Left ventricle myocardium inferior (tissue), 1 donor: Measurements from ENCODE around the gene ALG9. TPM values are rescaled to one million over a fixed set of nuclear protein-coding genes. Genes with fewer than 3 reads are reported as not detected.

Experiments used
- DNase-seq: peaks from one replicate; pipeline ENCODE4 v3.0.0-alpha.2; 2020
- H3K27ac ChIP-seq: fragments of 200-600 bp; replicated peaks from 2 replicates; pipeline ENCODE4 v1.8.0; 2021
- H3K27me3 ChIP-seq: fragments of 200-600 bp; 2 replicates; pipeline ENCODE4 v1.8.0; 2021; ENCODE audit warnings: low read depth
- H3K36me3 ChIP-seq: fragments of 200-600 bp; 2 replicates; pipeline ENCODE4 v1.8.0; 2021
- H3K4me1 ChIP-seq: fragments of 200-600 bp; 2 replicates; pipeline ENCODE4 v1.8.0; 2021
- H3K4me3 ChIP-seq: fragments of 200-600 bp; 2 replicates; pipeline ENCODE4 v1.8.0; 2021; ENCODE audit warnings: mild to moderate bottlenecking, moderate library complexity
- H3K9me3 ChIP-seq: fragments of 200-600 bp; replicated peaks from 2 replicates; pipeline ENCODE4 v1.8.0; 2021
- intact Hi-C: fragments of 100-400 bp; cut with micrococcal nuclease; formaldehyde crosslinking; loops from one replicate; pipeline ENCODE4 v1.11.0; 2022
- total RNA-seq: library from RNA; stranded (reverse); fragmentation: NEBNext Ultra II Directional; extraction: Animal tissue kit (Norgen Biotek cat#: 25700); gene quantifications from one replicate; pipeline ENCODE4 v1.2.1, GENCODE V29; 2021
- TF ChIP-seq, protein P1 (sequence below): fragments of 200-600 bp; IDR thresholded peaks from 2 replicates; pipeline ENCODE4 v1.8.0; 2021; ENCODE audit warnings: antibody characterized with exemption, mild to moderate bottlenecking, borderline replicate concordance
- donor health status: DM: no; HTN: yes; CAD: no; lungs with severe emphysema.

The ALG9 gene
- total RNA-seq, 1 donor from 2014 or later: 14.4 TPM

DNA sequence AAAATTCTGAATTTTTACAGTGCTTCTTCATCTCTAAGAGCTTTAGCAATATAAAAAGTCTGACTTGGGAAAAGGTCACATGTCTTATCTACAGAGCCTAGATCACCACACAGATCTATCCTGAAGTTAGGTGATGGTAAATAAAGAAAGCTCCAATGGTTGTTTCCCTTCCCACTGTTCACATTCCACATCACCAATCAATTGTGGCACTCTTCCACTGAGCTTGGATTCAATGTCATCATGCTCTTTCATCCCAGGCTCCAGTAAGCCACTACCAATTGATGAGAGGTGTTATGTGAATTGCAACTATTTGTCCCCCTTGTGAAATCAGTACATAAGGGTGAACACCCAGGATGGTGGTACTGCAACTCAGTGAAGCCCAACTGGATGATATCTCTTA is 47.8 kb downstream of the ALG9 start:
- Histone ChIP-seq H3K27me3 (no peaks in the 10 kb centered on the region), H3K27ac (no peak overlapping the region), H3K4me3 (no peak overlapping the region), H3K36me3 (peaks cover 8% of the 10 kb centered on the region), H3K4me1 (peaks cover 19% of the 10 kb centered on the region), H3K9me3 (no peaks in the 10 kb centered on the region)
- DNase-seq: no peak
- TF ChIP-seq, protein P1, sequence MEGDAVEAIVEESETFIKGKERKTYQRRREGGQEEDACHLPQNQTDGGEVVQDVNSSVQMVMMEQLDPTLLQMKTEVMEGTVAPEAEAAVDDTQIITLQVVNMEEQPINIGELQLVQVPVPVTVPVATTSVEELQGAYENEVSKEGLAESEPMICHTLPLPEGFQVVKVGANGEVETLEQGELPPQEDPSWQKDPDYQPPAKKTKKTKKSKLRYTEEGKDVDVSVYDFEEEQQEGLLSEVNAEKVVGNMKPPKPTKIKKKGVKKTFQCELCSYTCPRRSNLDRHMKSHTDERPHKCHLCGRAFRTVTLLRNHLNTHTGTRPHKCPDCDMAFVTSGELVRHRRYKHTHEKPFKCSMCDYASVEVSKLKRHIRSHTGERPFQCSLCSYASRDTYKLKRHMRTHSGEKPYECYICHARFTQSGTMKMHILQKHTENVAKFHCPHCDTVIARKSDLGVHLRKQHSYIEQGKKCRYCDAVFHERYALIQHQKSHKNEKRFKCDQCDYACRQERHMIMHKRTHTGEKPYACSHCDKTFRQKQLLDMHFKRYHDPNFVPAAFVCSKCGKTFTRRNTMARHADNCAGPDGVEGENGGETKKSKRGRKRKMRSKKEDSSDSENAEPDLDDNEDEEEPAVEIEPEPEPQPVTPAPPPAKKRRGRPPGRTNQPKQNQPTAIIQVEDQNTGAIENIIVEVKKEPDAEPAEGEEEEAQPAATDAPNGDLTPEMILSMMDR: no peak
- intact Hi-C loops: no loop called here

DNA sequence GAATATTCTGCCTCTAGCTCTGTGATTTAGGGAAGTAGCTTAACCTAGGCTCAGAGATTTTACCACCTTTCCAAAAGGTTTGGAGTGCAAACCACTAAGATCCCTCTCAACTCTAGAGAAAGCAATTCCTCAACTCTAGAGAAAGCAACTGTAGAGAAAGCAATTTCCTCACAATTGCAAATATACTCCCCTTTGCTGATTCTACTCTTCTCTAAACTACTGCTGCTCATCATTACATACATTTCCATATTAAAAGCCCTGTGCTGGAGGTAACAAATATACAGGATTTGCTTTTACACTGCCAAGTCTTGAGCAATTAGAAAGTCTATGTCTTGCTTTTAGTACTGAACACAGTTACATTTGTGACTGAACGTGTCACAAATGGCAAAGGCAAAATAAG is 48.2 kb downstream of the ALG9 start:
- intact Hi-C loops: no loop called here
- TF ChIP-seq, protein P1: no peak
- Histone ChIP-seq H3K27ac (no peak overlapping the region), H3K4me3 (no peak overlapping the region), H3K4me1 (peaks cover 24% of the 10 kb centered on the region), H3K27me3 (no peaks in the 10 kb centered on the region), H3K9me3 (no peaks in the 10 kb centered on the region), H3K36me3 (peaks cover 4% of the 10 kb centered on the region)
- no peak for DNase-seq

DNA sequence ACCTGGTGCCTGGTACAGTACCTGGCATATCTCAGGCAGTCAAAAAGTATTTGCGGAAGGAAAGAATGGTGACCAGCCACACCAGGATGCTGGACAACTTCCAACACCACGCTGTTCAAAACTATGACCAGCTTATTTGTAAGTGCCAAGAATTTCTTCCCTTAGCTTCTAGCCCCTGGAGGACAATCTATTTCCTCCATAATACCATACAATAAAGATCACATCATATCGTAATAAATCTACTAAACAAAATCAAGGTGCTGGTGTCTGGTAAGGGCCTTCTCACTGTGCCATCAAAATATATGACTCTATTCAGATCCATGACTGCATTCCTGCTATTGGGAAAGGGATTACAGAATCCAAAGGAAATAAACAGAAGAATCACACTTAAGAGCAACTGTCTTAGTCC is 51.5 kb downstream of the ALG9 start:
- DNase-seq: no peak
- Histone ChIP-seq H3K27ac (peak overlapping the region; percentile 82), H3K27me3 (no peaks in the 10 kb centered on the region), H3K36me3 (no peaks in the 10 kb centered on the region), H3K4me1 (peaks cover 28% of the 10 kb centered on the region), H3K4me3 (no peak overlapping the region), H3K9me3 (no peaks in the 10 kb centered on the region)
- intact Hi-C loops: no loop called here
- TF ChIP-seq, protein P1: no peak

DNA sequence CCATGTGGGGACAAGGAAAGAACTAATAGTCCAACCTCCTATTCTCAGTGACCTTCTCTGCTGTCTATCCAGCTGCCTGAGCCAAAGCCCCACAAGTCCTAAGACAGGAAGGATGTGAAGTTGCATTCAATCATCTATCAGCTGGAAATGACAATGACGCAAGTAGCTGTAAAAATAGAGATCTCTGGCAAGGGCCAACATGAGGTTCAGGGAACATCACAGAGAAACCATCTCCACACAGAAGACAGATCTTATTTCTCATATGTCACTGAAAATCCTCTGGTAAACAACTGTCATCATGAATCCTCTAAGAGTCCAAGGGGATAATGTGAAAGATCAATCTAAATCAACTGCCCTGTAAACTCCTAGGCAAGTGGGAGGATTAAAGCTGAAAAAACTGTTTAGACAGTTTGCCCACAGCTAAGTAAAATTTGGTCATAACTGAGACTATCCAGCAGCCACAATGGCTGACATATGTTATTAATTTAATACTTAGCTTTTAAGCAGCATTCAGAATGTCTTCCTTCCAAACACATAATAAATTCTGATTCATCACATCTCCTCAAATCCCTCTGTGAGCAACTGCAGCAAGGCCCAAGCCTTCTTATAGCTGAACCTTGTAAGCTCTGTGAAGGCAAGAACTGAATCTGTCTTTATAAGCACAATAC is 52.1 kb downstream of the ALG9 start:
- intact Hi-C loops: no loop called here
- TF ChIP-seq, protein P1: no peak
- H3K27ac ChIP-seq: peak overlapping the region; percentile 82
- no peaks in the 10 kb centered on the region for H3K36me3 ChIP-seq
- DNase-seq: no peak
- H3K9me3 ChIP-seq: no peaks in the 10 kb centered on the region
- no peak overlapping the region for H3K4me3 ChIP-seq
- no peaks in the 10 kb centered on the region for H3K27me3 ChIP-seq
- peaks cover 33% of the 10 kb centered on the region for H3K4me1 ChIP-seq

DNA sequence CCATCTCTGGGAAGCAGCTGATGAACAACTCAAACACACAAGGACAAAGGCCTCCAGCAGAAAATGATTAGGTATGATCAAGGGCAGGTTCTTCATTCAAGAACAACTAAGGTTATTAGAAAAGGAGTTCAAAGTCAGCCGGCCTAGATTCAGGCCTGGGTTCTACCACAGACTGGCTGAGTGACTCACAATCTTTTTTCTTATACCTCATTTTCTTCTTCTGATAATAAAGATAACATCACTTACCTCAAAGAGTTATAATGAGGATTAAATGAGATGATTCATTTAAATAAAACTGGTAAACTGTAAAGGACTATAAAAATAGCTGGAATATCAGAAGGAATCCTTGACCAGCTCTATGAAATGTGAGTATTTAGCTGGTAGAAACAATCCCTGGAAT is 55.9 kb downstream of the ALG9 start:
- H3K4me1 ChIP-seq: peaks cover 39% of the 10 kb centered on the region
- peak overlapping the region; percentile 29 for H3K27ac ChIP-seq
- H3K4me3 ChIP-seq: no peak overlapping the region
- TF ChIP-seq, protein P1: no peak
- intact Hi-C loops: no loop called here
- H3K36me3 ChIP-seq: no peaks in the 10 kb centered on the region
- no peaks in the 10 kb centered on the region for H3K9me3 ChIP-seq
- no peak for DNase-seq
- H3K27me3 ChIP-seq: no peaks in the 10 kb centered on the region
